H9 (cell line): ENCODE measurements around the gene ABHD3. TPM values are rescaled to one million over a fixed set of nuclear protein-coding genes. Genes with fewer than 3 reads are reported as not detected.

Source experiments
- DNase-seq: peaks from one replicate; pipeline ENCODE4 v3.0.0-alpha.2; 2017
- H2AFZ ChIP-seq: one replicate; pipeline ENCODE4 v1.6.1; 2013; ENCODE audit warnings: mild to moderate bottlenecking, low read length, control low read depth, moderate library complexity
- H2AK5ac ChIP-seq: 2 replicates; pipeline ENCODE4 v1.6.1; 2013; ENCODE audit warnings: low read length, control low read depth, mixed read lengths; ENCODE audit not compliant: insufficient read length
- H2BK120ac ChIP-seq: one replicate; pipeline ENCODE4 v1.6.1; 2013; ENCODE audit warnings: low read depth, mild to moderate bottlenecking, low read length, control low read depth, inconsistent platforms; ENCODE audit not compliant: poor library complexity, severe bottlenecking
- H2BK12ac ChIP-seq: 2 replicates; pipeline ENCODE4 v1.6.1; 2013; ENCODE audit warnings: low read length, control low read depth, mixed read lengths, low read depth; ENCODE audit not compliant: insufficient read length
- H2BK15ac ChIP-seq: 2 replicates; pipeline ENCODE4 v1.6.1; 2013; ENCODE audit warnings: low read depth, low read length, control low read depth
- H2BK20ac ChIP-seq: one replicate; pipeline ENCODE4 v1.6.1; 2013; ENCODE audit warnings: low read depth, mild to moderate bottlenecking, low read length, control low read depth, inconsistent platforms; ENCODE audit not compliant: poor library complexity, severe bottlenecking
- H2BK5ac ChIP-seq: 2 replicates; pipeline ENCODE4 v1.6.1; 2013; ENCODE audit warnings: low read length, control low read depth, mixed read lengths; ENCODE audit not compliant: insufficient read length
- H3K14ac ChIP-seq: 2 replicates; pipeline ENCODE4 v1.6.1; 2013; ENCODE audit warnings: low read length, control low read depth; ENCODE audit not compliant: insufficient read depth
- H3K18ac ChIP-seq: 2 replicates; pipeline ENCODE4 v1.6.1; 2013; ENCODE audit warnings: low read depth, mild to moderate bottlenecking, mixed read lengths, low read length, control low read depth; ENCODE audit not compliant: insufficient read length
- H3K23ac ChIP-seq: 2 replicates; pipeline ENCODE4 v1.6.1; 2013; ENCODE audit warnings: low read length, control low read depth, mixed read lengths, low read depth; ENCODE audit not compliant: insufficient read length
- H3K23me2 ChIP-seq: 2 replicates; pipeline ENCODE4 v1.6.1; 2013; ENCODE audit warnings: low read depth, mild to moderate bottlenecking, mixed read lengths, low read length, control low read depth; ENCODE audit not compliant: insufficient read length, poor library complexity, severe bottlenecking
- H3K27ac ChIP-seq: 2 replicates; pipeline ENCODE4 v1.5.1; 2013; ENCODE audit warnings: low read length, control low read depth, mixed read lengths, low read depth; ENCODE audit not compliant: insufficient read length
- H3K27me3 ChIP-seq: 2 replicates; pipeline ENCODE4 v1.6.1; 2013; ENCODE audit warnings: low read length, control low read depth, inconsistent platforms; ENCODE audit not compliant: insufficient read depth
- H3K4ac ChIP-seq: 2 replicates; pipeline ENCODE4 v1.6.1; 2013; ENCODE audit warnings: low read depth, mild to moderate bottlenecking, control low read depth, inconsistent platforms, low read length, moderate library complexity
- H3K4me1 ChIP-seq: 2 replicates; pipeline ENCODE4 v1.6.1; 2013; ENCODE audit warnings: low read length, control low read depth, inconsistent platforms; ENCODE audit not compliant: insufficient read depth
- H3K4me2 ChIP-seq: 2 replicates; pipeline ENCODE4 v1.6.1; 2013; ENCODE audit warnings: low read length, control low read depth, mixed read lengths; ENCODE audit not compliant: insufficient read length, insufficient read depth
- H3K56ac ChIP-seq: 2 replicates; pipeline ENCODE4 v1.6.1; 2013; ENCODE audit warnings: low read depth, mild to moderate bottlenecking, mixed read lengths, low read length, control low read depth; ENCODE audit not compliant: insufficient read length
- H3K79me1 ChIP-seq: 2 replicates; pipeline ENCODE4 v1.6.1; 2013; ENCODE audit warnings: low read depth, mild to moderate bottlenecking, moderate library complexity, low read length, control low read depth, inconsistent platforms; ENCODE audit not compliant: insufficient read depth, poor library complexity, severe bottlenecking
- H3K79me2 ChIP-seq: 2 replicates; pipeline ENCODE4 v1.6.1; 2013; ENCODE audit warnings: low read length, control low read depth, inconsistent platforms; ENCODE audit not compliant: insufficient read depth
- H3K9ac ChIP-seq: 2 replicates; pipeline ENCODE4 v1.6.1; 2013; ENCODE audit warnings: low read length, control low read depth, mixed read lengths; ENCODE audit not compliant: insufficient read length; ENCODE audit errors: extremely low read depth
- H3K9me3 ChIP-seq: one replicate; pipeline ENCODE4 v1.6.1; 2013; ENCODE audit warnings: low read depth, low read length, inconsistent platforms; ENCODE audit not compliant: control insufficient read depth
- H3T11ph ChIP-seq: one replicate; pipeline ENCODE4 v1.6.1; 2013; ENCODE audit warnings: mild to moderate bottlenecking, low read length, control low read depth, inconsistent platforms
- H4K20me1 ChIP-seq: one replicate; pipeline ENCODE4 v1.6.1; 2013; ENCODE audit not compliant: control insufficient read depth, insufficient read length, insufficient read depth
- H4K5ac ChIP-seq: 2 replicates; pipeline ENCODE4 v1.6.1; 2013; ENCODE audit warnings: low read depth, mild to moderate bottlenecking, mixed read lengths, low read length, control low read depth; ENCODE audit not compliant: insufficient read length
- H4K8ac ChIP-seq: replicated peaks from 2 replicates; pipeline ENCODE4 v1.6.1; 2013; ENCODE audit warnings: low read length, control low read depth, mixed read lengths, low read depth; ENCODE audit not compliant: insufficient read length
- H4K91ac ChIP-seq: 2 replicates; pipeline ENCODE4 v1.6.1; 2013; ENCODE audit warnings: low read depth, mild to moderate bottlenecking, moderate library complexity, mixed read lengths, low read length, control low read depth; ENCODE audit not compliant: insufficient read length
- H3K27ac Mint-ChIP-seq, 3 experiments: 2 replicates in 2 of 3; 3 replicates in 1 of 3; pipeline ENCODE4 v1.8.0; 2020 to 2021; ENCODE audit warnings: mixed read lengths in 3 of 3, mild to moderate bottlenecking in 1 of 3, moderate library complexity in 1 of 3
- H3K27me3 Mint-ChIP-seq: 2 replicates; pipeline ENCODE4 v1.8.0; 2021; ENCODE audit warnings: low read depth, mild to moderate bottlenecking, moderate library complexity, mixed read lengths
- H3K36me3 Mint-ChIP-seq, 3 experiments: 2 replicates in 2 of 3; 3 replicates in 1 of 3; pipeline ENCODE4 v1.8.0; 2020 to 2021; ENCODE audit warnings: low read depth in 3 of 3, mixed read lengths in 3 of 3; ENCODE audit not compliant: insufficient read depth in 1 of 3
- H3K4me1 Mint-ChIP-seq, 2 experiments: 2 replicates each; pipeline ENCODE4 v1.8.0; 2020; ENCODE audit warnings: mixed read lengths in 2 of 2
- H3K4me3 Mint-ChIP-seq, 2 experiments: 2 replicates in 1 of 2; 3 replicates in 1 of 2; pipeline ENCODE4 v1.8.0; 2020 to 2021; ENCODE audit warnings: mild to moderate bottlenecking in 2 of 2, mixed read lengths in 2 of 2, moderate library complexity in 1 of 2
- H3K9me3 Mint-ChIP-seq, 2 experiments: 2 replicates in 1 of 2; 3 replicates in 1 of 2; pipeline ENCODE4 v1.8.0; 2020; ENCODE audit warnings: mild to moderate bottlenecking in 2 of 2, mixed read lengths in 2 of 2, moderate library complexity in 1 of 2
- CTCF ChIP-seq: fragments of 200-600 bp; sonication (generic); conservative IDR thresholded peaks from 3 replicates; pipeline ENCODE4 v1.8.0; 2021; ENCODE audit warnings: antibody characterized with exemption, mild to moderate bottlenecking
- whole genome bisulfite sequencing: extraction: QIAGEN DNeasy Blood & Tissue Kit; methylation state at CpG from one replicate; pipeline ENCODE4 v1.1.7; 2013; ENCODE audit warnings: missing lambda C conversion rate, low lambda C conversion rate, mixed read lengths; ENCODE audit not compliant: insufficient read length; ENCODE audit errors: extremely low coverage; 5-methylcytosine and 5-hydroxymethylcytosine counted together
- total RNA-seq: library from RNA; stranded (reverse); gene quantifications from 2 replicates; pipeline ENCODE4 v1.2.1, GENCODE V29; 2021

Gene ABHD3
- total RNA-seq, 1 experiment from 2014 or later: 12.0 TPM

- H3K4me3 Mint-ChIP-seq: no peak overlapping the region
- no peak overlapping the region for H4K5ac ChIP-seq
- no peaks in the 10 kb centered on the region for H3K4me1 ChIP-seq
- H3K79me1 ChIP-seq: peaks cover 3% of the 10 kb centered on the region
- peaks cover 22 to 50% (median 34%) of the 10 kb centered on the region in 3 experiments; a peak in 6 of 7 replicates for H3K36me3 Mint-ChIP-seq
- H3K9me3 Mint-ChIP-seq: no peaks in the 10 kb centered on the region
- no peak overlapping the region for H2BK120ac ChIP-seq
- no peak overlapping the region for H4K8ac ChIP-seq
- no peak overlapping the region for H3K4me2 ChIP-seq
- DNase-seq: no peak
- H3K9me3 ChIP-seq: no peaks in the 10 kb centered on the region
- no peaks in the 10 kb centered on the region for H4K20me1 ChIP-seq
- no CpG with 5 or more reads among the region's 4 CpGs for WGBS
- no peaks in the 10 kb centered on the region for H3K23me2 ChIP-seq
- no peaks in the 10 kb centered on the region for H3K27me3 Mint-ChIP-seq
- no peak overlapping the region for H3K9ac ChIP-seq
- no peak overlapping the region for H3K18ac ChIP-seq
- peak overlapping the region in 1 of 3 experiments; percentile 53; a peak in 2 of 7 replicates for H3K27ac Mint-ChIP-seq
- H3K4ac ChIP-seq: no peak overlapping the region
- H3K79me2 ChIP-seq: no peaks in the 10 kb centered on the region
- no peak overlapping the region for H2BK12ac ChIP-seq
- no peaks in the 10 kb centered on the region for H3K4me1 Mint-ChIP-seq
- H2BK5ac ChIP-seq: no peak overlapping the region
- no peak for TF ChIP-seq CTCF
- no peak overlapping the region for H2BK15ac ChIP-seq
- no peak overlapping the region for H3K23ac ChIP-seq
- H3K56ac ChIP-seq: no peak overlapping the region
- no peak overlapping the region for H3K27ac ChIP-seq
- no peak overlapping the region for H3T11ph ChIP-seq
- no peaks in the 10 kb centered on the region for H3K27me3 ChIP-seq
- no peak overlapping the region for H3K14ac ChIP-seq
- no peak overlapping the region for H2AK5ac ChIP-seq
- no peak overlapping the region for H2AFZ ChIP-seq
- no peak overlapping the region for H2BK20ac ChIP-seq
- H4K91ac ChIP-seq: no peak overlapping the region
Measured at GRCh38 chr18:21634588-21635199, 69.9 kb downstream of the ABHD3 start.
